Stimulated activated CD4-positive, alpha-beta T cell treated with anti-CD3 and anti-CD28 coated beads, Interleukin-1b, Interleukin-23, amount 100 ng/mL, for 24 hours (primary cell): ENCODE measurements around the gene DNAJB11.
A peak's percentile ranks its signal among the peaks of the same experiment; 100 is the strongest.
"Not testable (repeated sequence)": the region's sequence is repeated elsewhere in the genome, so short reads cannot be mapped to it uniquely, and the experiment has no call there.

ENCODE experiments used
- DNase-seq, 4 experiments: peaks; one replicate each; pipeline ENCODE4 v3.0.0-alpha.2; 2020; ENCODE audit warnings: low read depth in 4 of 4, low spot score in 1 of 4

DNAJB11 gene

DNA sequence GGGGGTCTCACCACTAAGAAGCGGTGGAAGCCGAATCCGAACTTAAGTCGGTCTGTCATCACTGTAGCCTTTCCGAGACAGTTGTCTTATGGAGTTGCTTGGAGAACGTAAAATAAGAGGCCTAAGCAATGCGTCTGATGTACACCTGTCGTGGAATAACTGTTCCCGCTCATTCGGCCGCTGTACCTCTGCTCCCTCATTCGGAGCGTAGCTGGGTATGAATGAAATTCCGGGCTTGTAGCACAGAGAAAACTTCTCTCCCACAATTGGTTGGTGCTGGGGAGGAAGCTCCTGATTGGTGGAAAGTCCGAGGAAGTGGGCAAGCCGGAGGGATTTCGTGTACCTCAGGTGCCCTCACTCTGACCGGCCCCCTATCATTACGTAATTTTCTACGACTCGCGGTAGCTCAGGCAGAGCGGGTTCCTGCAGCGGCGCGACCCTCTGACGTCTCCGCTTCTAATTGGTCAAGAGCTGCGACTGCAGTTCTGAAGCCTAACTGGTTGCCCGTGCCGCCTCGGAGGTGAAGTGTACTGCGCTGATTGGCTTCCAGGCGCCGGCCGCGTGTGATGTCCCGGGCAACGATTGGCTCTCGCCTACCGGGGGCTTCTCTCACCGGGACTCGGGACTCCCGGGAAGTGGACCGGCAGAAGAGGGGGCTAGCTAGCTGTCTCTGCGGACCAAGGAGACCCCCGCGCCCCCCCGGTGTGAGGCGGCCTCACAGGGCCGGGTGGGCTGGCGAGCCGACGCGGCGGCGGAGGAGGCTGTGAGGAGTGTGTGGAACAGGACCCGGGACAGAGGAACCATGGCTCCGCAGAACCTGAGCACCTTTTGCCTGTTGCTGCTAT is at the start of gene DNAJB11:
Gene DNAJB11 (plus strand): TSS at position 625 of the 845 bp plus-strand sequence. CDS start 178 bp downstream, at position 803.
- DNase-seq, result peak; percentile 90 to 98 (median 96)

DNA sequence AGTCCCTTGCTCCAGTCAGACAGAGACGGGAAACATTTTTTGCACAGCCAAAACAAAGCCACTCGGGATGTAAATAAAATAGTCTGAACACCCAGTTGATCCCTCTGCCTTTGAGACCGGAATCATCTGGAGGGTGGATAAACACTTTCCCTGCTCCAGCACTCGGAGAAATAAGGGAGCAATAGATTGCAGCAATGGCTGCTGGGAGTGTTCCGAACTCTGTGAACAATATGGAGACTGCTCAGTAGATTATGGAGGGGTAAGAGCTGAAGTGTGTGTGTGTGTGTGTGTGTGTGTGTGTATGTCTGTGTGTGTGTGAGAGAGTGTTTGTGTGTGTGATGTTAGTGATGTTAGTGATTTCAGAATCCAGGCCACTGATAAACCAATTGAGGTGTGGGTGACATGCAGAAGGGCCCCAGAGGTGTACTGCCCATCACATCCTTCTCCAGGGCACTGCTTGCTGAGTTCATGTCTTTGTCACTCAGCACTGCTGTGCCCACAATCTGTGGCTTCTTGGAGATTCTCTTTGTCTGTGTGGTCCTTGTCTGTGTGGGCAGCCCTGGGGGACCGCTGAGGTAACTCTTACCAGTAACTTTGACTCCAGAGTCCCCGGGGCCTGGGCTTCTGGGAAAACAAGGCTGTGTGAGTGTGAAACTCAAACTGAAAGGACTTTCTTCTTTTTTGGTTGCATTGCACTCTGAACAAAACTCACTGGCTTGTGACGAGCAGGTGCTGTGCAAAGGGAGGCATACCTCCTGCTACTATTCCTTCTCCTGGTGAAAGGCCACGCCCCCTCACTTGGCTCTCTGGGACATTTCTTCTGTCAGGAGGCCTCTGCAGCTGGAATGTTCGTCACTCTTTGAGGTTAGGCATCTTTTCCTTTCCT is 49.3 kb upstream of the DNAJB11 start:
- DNase-seq, result peak in 1 of 4 experiments; percentile 59

GRCh38 chr3:186523022-186523421 is 47.5 kb upstream of the DNAJB11 start:
- DNase-seq, result no peak

DNA sequence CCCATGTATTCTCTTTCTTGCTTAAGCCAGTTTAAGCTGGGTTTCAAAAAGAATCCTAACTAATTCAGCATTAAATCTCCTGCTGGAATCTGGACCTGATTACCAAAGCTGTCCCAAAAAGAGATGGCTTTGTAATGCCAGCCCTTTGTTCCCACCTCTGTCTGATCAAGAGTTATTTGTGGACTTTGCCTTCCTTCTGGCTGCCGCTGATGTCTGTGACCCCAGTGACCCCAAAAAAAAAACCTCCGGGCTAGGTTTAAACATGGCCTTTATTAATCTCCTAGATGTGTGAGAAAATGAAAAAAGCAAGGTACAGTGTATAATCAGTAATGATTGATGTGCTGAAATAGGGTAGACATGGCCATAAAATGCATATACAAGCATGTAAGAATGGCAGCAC is 47.1 kb upstream of the DNAJB11 start:
- no peak for DNase-seq

DNA sequence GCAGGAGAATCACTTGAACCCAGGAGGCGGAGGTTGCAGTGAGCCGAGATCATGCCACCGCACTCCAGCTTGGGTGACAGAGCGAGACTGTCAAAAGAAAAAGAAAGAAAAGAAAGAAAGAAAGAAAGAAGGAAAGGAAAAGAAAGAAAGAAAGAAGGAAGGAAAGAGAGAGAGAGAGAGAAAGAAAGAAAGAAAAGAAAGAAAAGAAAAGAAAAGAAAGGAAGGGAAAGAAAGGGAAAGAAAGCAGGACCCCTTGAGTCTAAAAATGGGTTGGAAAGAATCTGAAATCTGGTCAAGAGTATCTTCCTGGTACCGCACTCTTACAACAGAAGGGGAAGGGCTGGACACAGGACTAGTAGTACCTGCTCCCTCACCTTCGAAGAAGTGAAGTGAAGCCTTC is 45.9 kb upstream of the DNAJB11 start:
- no peak for DNase-seq

GRCh38 chr3:186525369-186526255 is 44.9 kb upstream of the DNAJB11 start:
- no peak for DNase-seq

- DNase-seq, result no peak
These were observed 44.3 kb upstream of the DNAJB11 start for GRCh38 chr3:186526256-186526606.

- no peak for DNase-seq
These were observed 41.1 kb upstream of the DNAJB11 start for GRCh38 chr3:186529201-186529999.

GRCh38 chr3:186530415-186530814 is 40.1 kb upstream of the DNAJB11 start:
- DNase-seq, result no peak

DNA sequence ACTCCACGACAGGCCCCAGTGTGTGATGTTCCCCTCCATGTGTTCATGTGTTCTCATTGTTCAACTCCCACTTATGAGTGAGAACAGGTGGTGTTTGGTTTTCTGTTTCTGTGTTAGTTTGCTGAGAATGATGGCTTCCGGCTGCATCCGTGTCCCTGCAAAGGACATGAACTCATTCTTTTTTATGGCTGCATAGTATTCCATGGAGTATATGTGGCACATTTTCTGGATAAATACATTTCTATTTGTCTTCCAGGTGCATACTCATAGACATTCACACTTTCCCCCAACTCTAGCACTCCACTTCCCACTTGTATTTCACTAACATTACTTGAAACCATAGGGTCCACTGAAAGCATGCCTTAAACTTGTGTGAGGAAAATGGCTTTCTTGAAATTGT is 38.8 kb upstream of the DNAJB11 start:
- DNase-seq, result not testable (repeated sequence)

GRCh38 chr3:186532598-186533072 is 37.9 kb upstream of the DNAJB11 start:
- no peak for DNase-seq

GRCh38 chr3:186534113-186534669 is 36.3 kb upstream of the DNAJB11 start:
- DNase-seq, result peak in 1 of 4 experiments; percentile 50

DNA sequence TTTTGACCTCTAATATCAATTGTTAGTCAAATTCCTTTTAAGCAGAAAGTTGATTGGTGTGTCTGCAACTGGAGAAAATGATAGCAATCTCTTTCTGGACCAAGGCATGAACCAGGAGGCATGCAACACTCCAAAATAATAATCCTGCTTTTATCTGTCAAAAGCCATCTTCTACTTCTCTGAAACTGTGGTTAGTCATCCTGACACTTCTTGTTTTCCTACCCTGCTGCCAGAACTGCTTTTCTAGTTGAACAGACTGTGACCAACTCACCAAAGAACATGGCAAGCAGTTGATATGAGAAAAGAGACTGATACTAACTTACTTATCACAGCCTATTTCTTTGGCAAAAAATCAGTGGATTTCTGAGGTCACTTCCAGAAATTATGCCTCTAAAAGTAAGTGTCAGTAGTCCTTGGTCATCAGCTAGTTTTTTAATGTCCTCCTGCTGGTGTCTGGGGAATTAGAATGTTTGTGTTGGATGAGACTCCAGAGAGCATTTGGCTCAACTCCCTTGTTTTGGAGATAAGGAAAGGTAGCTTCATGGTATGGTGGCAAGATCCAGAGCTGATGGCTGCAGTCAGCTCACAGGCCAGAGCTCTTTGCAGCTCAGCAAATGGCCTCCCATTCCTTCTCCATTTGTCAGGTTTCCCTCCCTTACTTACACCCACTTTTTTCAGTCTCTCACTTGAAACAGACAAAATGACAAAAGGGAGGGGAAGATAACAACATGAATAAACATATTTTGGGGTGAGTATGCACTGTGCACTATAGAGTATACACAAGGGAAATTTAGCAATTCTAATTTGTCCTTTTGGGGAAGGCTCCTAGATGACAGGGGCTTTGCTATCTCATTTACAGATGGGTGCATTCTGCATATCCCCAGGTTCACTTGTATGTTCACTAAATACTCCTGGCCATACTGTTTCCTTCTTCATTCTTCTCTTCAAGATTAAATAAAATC is 33.4 kb upstream of the DNAJB11 start:
- DNase-seq, result no peak

GRCh38 chr3:186538779-186539178 is 31.7 kb upstream of the DNAJB11 start:
- DNase-seq, result no peak

- peak; percentile 62 to 74 (median 68) for DNase-seq
These were observed 30.2 kb upstream of the DNAJB11 start for GRCh38 chr3:186540221-186540834.

DNA sequence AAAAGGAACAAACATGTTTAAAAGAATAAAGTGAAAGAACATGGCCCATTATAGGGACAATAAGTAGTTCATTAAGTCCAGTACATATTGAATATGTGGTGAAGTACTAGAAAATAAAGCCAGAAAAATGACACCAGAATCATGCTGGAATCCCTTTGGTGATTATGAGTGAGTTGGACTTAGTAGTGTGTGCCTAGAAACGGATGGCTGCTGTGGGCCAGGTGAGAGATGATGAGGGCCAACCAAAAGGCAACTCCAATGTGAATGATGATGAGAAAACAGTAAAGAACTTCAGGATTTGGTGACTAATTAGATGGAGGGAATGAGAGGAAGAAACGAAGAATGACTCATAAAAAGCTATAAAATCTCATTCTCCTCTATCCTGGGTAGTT is 29.7 kb upstream of the DNAJB11 start:
- DNase-seq, result no peak

DNA sequence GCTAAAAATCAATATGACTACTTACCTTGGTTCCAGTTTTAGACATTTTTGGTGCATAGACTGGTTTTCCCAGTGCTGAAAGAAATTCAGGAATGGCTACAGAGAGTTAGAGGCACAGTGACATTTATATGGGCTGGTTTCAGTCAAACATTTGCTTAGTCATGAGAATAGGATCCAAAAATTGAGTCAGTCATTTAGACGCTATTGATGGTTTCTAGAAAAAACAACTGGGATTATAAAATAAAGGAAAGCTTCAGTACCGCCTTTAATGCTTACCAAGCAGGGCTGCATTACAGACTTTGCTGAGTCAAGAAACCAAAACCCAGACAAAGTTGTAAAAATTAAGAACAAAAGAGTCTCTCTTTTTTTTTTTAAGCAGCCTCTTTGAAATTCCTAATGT is 26.2 kb upstream of the DNAJB11 start, which contains the start of gene CRYGS:
Gene CRYGS (minus strand): TSS at position 100 of the 400 bp plus-strand sequence. CDS start 54 bp downstream, at position 46.
- DNase-seq, result no peak

- DNase-seq, result no peak
These were observed 21.0 kb upstream of the DNAJB11 start for GRCh38 chr3:186549497-186549896.
